HG03159 (cell line): ENCODE data around the gene PLSCR4.

Experiments
- ATAC-seq: cut with Tn5 transposase; IDR thresholded peaks from one replicate; pipeline ENCODE4 v1.9.1; 2021; ENCODE audit warnings: mild to moderate bottlenecking, moderate library complexity; ENCODE audit not compliant: unreplicated experiment

Gene PLSCR4

DNA sequence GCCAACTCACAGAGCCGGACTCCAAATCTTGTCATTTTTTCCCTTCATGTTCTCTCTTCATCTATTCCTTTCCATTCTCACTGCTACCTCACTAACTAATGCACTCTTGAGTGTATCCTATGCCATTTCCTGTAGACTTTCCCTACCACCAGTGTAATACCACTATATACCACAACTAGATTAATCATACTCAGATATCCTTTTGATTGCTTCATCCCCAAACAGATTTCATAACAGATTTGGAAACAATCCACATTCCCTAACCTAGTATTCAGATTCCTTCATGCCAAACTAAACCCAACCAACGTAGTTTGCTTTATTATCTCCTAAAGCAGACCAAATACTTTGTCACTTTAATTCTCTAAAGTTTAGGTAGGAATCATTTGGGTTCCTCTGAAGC lies 87.3 kb downstream of the PLSCR4 start:
- ATAC-seq = no peak

DNA sequence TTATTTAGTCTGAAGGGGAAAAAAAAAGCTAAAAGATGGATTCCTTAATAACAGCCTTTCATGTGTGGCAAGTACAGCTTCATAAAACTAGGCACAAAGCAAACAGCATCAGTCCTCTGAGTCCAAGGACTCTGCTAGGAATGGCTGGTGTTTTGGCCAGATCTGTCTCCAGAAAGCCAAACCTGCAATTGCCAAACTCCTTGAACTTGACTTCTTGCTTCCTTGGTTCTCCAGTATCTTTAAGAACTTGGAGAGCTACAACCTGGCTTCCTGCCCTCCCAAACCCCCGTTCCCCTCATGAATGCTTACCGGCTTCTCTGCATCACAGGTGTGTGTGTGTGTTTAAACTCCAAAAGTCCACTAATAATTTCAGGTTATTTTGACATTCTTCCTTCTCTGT lies 88.3 kb downstream of the PLSCR4 start:
- ATAC-seq = no peak

DNA sequence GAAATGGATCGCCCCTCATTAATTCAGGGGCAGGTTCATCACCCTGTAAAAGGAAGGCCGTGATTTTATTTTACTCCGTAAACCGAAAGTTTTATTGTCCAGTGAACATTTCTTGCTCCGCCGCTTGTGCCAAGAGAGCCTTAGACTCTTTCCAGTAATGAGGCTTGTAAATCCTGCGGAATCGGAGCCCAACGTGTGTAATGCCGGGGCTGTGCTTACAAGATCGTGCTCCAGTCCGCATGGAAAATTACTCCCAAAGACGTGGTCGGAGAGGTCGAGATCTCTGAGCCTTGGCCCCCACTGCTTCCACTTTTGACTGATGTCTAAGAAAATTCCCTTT lies 89.3 kb downstream of the PLSCR4 start:
- ATAC-seq = no peak

DNA sequence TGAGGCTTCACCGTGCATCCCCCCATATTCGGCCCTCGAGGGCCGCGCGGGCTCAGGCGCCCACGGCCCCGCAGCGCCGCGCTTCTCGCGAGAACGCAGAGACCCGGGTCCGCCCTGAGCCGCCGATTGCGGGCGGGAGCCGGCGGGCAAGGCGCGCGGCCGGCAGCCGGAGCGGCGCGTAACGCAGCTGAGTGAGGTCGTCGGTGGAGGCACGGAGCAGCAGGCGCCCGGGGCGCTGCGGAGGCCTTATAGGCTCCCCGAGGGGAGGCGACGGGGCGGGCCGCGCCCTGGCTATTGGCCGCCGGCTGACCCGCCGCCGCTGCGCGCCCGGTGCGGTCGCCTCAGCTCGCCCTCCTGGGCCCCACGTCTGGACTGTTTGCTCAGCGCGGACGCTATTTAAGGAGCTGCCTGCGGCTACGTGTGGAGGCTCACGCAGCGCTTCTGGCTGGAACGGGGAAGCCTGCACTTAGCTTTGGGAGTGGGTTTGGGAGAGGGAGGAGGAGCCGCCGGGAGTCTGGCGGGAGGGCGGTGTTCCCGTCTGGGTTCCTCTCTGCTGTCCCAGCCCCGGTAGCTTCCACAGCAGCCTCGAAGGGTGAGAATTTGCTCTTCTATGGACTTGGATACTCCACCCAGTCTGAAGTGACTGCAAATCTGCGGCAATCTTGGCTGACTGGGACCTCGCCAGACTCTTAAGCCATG lies 89.8 kb downstream of the PLSCR4 start, which contains the start of gene PLOD2:
Gene PLOD2, minus strand, starts transcription at position 221 of the 699 bp plus-strand sequence. Its CDS starts 195 bp downstream, at position 26.
- peak; percentile 56 for ATAC-seq

DNA sequence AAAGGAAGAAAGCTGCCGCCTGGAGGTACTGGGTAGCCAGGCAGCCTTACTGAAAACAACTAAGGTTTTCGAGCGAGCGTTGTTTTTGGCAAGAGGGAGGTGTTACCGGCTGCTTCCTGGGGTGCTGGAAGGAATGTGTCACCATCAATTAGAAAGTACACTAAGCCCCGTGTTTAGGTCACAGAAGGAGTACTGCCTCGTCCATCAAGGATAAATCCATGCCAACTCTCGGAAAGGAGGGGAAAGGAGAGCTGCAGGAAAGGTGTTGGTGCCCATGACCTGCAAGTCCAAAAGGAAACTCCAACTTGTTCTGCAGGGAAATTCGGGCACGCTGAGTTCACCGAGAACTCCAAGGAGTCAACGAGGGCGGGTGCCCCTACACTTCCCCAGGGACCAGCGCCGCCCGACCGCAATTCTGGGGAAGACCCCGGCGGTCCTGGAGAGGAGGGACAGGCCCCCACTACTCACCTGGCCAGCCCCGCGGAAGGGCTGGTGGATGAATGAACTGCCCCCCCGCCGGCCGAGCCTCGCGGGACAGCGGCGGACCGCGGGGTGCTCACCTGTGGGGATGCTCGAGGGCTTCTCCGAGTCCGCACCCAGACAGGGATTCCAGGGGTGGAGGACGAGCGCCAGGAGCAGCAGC lies 90.5 kb downstream of the PLSCR4 start:
- peak; percentile 20 for ATAC-seq

DNA sequence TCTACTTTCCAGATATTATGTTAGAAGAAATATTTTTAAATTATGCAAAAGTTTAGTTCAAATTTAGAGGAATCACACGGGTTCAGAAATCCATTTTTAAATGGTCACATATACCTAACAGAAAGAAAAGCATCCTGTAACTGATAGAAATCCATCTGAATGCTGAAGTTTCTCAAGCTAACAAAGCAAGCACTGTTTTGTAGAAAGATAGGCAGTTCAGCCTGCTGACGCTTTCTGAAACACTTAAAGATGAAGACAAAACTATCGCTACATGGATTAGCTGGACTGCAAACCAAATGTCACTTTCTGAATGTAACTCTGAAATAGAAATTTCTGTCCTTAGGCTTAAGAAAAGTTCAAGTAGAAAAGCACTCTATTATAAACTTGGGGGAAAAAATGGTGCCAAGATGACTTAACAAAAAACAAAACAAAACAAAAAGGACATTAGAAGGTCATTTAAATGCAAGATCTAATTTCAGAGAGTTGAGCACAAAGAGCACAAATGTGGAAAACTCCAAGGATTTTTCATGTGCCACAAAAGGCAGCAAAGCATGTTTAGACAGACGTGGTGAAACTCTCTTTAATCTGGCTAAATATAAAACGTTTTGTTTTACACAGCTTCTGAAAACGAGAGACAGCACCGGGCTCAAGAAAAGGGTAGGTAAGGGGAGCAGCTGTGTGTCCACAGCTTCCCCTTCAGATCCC lies 91.1 kb downstream of the PLSCR4 start:
- no peak for ATAC-seq

DNA sequence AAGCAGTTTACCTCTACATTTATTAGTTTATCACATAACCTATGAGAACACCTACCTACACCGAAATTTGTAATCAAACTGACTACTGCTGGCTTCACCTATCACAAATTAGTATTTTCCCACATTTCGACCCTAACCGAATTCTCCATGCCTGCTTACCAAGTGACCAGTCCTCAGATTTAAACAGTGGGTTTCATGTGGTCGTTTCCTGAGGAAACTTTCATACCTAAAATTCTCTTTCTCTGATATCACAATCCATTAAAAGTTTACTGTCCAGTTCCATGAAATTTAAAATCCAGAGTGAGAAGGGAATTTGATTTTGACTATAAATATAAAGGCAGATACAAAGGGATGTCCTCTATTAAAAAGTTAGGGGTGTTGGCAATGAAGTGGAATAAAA lies 91.9 kb downstream of the PLSCR4 start:
- no peak for ATAC-seq

DNA sequence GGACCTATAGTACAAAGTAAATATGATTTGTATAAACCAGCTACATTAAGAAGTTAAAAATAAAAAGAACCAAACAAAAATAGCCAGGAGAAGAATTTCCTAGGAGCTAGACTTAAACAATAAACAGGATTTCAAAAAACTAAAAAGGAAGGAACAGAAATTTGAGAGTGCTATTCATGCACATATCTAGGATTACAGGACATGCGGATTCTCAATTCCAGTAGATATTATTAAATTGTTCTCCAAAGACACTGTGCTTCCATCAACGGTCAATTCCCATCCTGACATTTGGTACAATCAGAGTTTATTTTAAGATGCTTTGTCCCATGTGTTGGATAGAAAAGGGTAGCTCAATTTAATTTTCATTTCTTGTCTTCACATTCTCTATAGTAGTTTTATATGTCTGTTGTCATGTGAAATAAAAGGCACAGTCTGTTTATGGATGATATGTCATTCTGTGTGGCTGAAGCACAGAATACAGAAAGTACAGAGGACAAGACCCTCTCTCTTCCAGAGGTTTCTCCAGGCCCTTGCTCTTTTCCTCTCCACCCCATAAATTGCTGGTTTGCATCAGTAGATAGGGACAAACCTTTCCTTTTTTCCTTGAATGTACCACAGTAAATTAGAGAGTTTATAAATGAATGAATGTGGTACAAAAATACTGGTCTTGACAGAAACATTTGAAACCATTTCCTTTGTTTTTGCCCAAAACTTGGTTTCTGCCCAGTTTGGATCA lies 93.4 kb downstream of the PLSCR4 start:
- ATAC-seq = no peak

DNA sequence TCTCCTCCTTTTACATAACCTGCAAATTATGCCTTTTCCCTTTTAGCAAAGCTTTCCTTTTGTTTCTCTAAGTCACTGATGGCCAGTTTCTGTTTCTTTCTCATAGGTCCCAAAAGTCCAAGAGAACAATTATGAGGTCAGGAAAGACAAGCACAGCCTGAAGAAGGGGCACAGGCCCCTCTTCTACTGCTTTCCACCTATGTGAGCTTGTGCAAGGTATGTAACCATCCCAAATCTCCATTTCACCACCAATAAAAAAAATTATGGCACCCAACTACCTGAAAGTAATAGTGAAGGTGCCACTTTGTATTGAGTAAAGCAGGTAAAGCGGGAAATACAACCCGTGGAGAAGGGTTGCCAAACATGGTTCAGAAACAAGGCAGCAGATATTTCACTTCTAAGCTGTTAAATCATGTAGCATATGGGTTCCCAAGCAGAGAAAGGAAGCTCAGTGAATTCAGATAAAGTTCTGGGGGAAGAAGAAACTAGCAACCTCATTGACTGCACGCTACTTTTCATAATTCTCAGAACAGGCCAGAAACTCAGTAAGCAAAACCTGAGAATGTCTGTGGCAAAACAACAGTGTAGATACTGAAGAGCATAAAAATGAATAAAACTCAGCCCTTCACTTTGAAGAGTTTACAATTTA lies 94.1 kb downstream of the PLSCR4 start:
- ATAC-seq = no peak

DNA sequence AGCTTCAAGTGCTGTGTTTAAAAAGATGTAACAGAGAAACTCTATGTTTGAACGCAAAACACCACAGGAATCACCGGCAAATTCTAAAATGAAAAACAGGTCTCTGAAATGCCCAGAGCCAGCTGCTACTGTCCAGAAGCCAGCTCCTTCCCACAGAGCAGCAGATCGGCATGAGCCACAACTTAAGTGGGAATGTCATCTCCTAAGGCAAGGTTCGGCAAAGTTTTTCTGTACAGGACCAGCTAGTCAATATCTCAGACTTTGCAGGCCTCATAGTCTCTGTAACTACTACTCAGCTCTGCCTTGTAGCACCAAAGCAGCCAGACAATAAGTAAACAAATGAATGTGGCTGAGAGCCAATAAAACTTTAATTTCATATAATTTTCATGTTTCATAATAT lies 94.8 kb downstream of the PLSCR4 start:
- no peak for ATAC-seq

DNA sequence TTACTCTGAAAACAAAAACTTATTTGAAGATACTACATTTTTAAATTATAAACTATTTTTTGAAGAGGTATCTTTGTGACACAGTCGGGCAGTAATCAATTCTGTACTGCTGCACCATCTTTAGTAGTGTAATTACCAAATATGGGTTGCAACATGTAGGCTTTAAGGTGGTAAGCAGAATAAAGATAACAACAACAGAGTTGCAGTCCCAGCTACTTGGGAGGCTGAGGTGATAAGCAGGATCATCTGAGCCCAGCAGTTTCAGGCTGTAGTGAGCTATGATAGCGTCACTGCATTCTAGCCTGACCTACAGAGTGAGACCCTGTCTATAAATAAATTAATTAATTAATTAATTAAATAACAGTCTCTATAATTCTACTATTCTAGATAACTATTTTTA lies 95.9 kb downstream of the PLSCR4 start:
- ATAC-seq = no peak

DNA sequence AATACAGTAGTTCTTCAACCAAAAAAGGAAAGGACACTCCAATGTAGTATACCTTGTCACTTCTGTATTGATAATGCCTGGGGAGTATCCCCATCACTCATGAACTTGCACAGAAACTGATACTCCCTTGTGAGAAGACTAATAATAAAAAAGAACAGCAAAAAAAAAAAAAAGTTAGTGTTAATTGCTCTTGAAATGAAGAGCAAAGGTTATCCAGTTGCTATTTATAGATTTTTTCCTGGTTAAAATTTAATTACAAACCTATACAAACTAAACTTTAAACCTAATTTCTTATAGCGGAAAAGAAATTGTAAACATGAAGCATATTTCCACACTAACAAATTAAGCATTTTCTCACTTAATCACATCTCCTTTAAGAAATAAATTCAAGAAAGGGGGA lies 96.6 kb downstream of the PLSCR4 start:
- ATAC-seq = no peak

DNA sequence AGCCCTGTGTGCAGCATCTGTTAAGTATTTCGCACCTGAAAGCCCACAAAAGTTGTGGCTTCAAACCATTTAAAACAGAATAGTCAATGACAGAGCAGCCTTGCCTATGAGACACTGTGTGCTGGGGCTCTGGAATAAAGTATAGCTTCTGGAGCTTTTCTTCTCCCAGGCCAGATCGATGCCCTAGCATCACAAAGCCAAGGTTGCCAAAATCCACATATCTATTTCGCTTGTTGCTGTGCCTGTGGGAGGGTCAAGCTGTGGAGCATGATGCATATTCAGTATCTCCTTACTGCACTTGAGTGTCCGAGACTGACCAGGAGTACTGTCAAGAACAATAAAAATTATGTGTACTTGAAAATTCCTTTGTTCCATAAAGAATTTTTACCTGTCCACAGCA lies 97.5 kb downstream of the PLSCR4 start:
- no peak for ATAC-seq

DNA sequence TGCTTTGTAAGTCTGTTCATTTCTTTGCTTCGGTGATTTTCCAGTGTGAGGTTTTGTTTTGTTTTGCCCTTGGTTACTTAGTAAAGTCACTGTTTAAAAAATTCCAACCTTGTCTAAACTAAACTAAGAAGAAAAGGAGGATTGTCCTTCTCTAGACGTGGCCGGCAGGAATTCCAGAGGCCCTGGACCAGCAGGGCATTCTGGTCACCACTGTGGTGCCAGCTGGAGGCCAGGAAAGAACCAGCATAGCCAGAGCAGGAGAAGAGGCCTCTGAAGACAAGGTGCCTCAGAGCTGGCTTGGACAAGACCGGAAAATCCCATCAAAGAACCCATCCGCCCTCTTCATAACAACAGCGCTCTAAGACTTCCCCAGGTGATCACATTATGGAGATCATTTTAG lies 98.1 kb downstream of the PLSCR4 start:
- no peak for ATAC-seq

DNA sequence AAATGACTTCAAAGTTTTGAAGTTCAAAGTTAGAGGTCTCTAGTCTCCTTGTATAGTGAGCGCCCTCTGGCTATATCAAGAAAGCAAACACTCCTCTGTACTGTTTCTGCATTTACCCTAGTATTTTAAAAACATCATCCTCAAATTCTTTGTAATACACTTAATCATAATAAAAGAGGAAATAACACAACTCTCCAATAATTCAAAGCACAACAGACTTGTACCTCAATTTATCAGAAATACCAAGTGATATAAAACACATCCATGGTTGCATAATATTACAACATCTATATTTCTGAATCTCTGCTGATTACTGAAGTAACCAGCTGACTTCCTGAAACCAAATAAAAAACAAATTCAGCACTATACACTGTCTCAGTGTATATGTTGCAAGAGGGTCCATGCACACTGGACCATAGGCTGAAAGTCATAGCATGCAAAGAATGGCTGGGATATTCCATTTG lies 102.4 kb downstream of the PLSCR4 start:
- ATAC-seq = no peak

DNA sequence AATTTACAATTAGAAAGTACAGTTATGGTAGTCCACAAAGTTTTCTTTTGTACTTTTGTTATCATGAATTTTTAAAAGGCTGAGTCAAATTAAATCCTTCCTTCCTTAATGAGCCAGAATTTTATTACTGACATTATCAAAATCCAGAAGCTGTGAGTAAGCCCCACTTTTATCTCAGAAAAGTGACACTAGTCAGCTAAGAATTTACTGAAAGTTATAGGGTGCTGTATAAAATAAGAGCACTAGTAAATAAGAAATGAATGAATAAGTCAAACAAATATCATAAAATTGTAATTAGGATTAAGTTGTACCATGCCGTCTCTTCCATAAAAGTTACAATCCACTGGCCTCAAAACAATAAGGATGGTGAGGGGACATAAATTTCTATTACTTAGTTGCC lies 105.3 kb downstream of the PLSCR4 start:
- ATAC-seq = no peak

DNA sequence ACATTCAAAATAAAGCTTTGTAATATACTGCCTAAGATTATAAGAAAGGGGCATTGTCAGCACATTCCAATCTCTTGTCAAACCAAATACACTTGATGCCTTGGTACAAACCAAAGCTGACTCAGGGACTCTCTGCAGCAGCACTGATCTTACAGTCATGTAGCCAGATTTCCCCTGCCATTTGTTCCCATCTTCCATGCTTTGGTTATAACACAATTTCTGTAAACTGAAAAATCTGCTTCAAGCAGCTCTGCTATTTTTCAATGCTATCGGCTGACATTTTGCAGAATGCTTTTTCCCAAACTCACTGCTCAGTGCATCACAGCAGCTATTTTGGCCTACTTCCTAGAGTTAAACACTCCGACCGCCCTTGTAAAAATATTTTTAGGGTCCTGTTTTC lies 108.1 kb downstream of the PLSCR4 start:
- ATAC-seq = no peak
